GM12864 (cell line): ENCODE data around the gene ASIC2.

Experiments used
- DNase-seq: peaks from one replicate; pipeline ENCODE4 v3.0.0-alpha.2; 2011; ENCODE audit warnings: low read depth
- H3K4me3 ChIP-seq: 2 replicates; pipeline ENCODE4 v1.5.1; 2011; ENCODE audit warnings: mild to moderate bottlenecking, low read depth, low read length, control low read depth
- CTCF ChIP-seq: IDR thresholded peaks from 2 replicates; pipeline ENCODE4 v1.5.1; 2011; ENCODE audit warnings: low read depth, mild to moderate bottlenecking, moderate library complexity, low read length, control low read depth, inconsistent platforms; ENCODE audit errors: missing control alignments

The ASIC2 gene

GRCh38 chr17:33154869-33155455 is 138.1 kb downstream of the ASIC2 start:
- no peak for TF ChIP-seq CTCF
- DNase-seq = no peak
- no peak overlapping the region for H3K4me3 ChIP-seq

- no peak for TF ChIP-seq CTCF
- H3K4me3 ChIP-seq = no peak overlapping the region
- DNase-seq = no peak
Measured at GRCh38 chr17:33152783-33153182, 140.3 kb downstream of the ASIC2 start.

GRCh38 chr17:33151565-33151964 is 141.5 kb downstream of the ASIC2 start:
- no peak for DNase-seq
- TF ChIP-seq CTCF = no peak
- no peak overlapping the region for H3K4me3 ChIP-seq

- no peak overlapping the region for H3K4me3 ChIP-seq
- TF ChIP-seq CTCF = no peak
- DNase-seq = no peak
Measured at GRCh38 chr17:33145941-33146340, 147.2 kb downstream of the ASIC2 start.

GRCh38 chr17:33144837-33145236 is 148.3 kb downstream of the ASIC2 start:
- H3K4me3 ChIP-seq = no peak overlapping the region
- no peak for DNase-seq
- TF ChIP-seq CTCF = no peak

- no peak for TF ChIP-seq CTCF
- no peak for DNase-seq
- no peak overlapping the region for H3K4me3 ChIP-seq
Measured at GRCh38 chr17:33142705-33143299, 150.3 kb downstream of the ASIC2 start.
